HG03103 (cell line): ENCODE measurements around the gene CFAP90.

Experiments used
- ATAC-seq: cut with Tn5 transposase; IDR thresholded peaks from one replicate; pipeline ENCODE4 v1.9.1; 2021; ENCODE audit warnings: low read depth; ENCODE audit not compliant: unreplicated experiment

Gene CFAP90

GRCh38 chr5:7827610-7828009 is 23.3 kb downstream of the CFAP90 start:
- no peak for ATAC-seq

- no peak for ATAC-seq
Measured at GRCh38 chr5:7825630-7826029, 25.3 kb downstream of the CFAP90 start.

- no peak for ATAC-seq
Measured at GRCh38 chr5:7824995-7825394, 25.9 kb downstream of the CFAP90 start.

GRCh38 chr5:7823594-7823993 is 27.3 kb downstream of the CFAP90 start:
- no peak for ATAC-seq

- no peak for ATAC-seq
Measured at GRCh38 chr5:7822449-7822848, 28.5 kb downstream of the CFAP90 start.

GRCh38 chr5:7816535-7816901 is 34.4 kb downstream of the CFAP90 start:
- ATAC-seq: peak; percentile 4

- ATAC-seq: peak; percentile 90
Measured at GRCh38 chr5:7815892-7816534, 34.9 kb downstream of the CFAP90 start.

- no peak for ATAC-seq
Measured at GRCh38 chr5:7814816-7815215, 36.1 kb downstream of the CFAP90 start.

- no peak for ATAC-seq
Measured at GRCh38 chr5:7813576-7813975, 37.4 kb downstream of the CFAP90 start.

- ATAC-seq: no peak
Measured at GRCh38 chr5:7813007-7813406, 37.9 kb downstream of the CFAP90 start.

- ATAC-seq: no peak
Measured at GRCh38 chr5:7811715-7812114, 39.2 kb downstream of the CFAP90 start.

- no peak for ATAC-seq
Measured at GRCh38 chr5:7808998-7809397, 41.9 kb downstream of the CFAP90 start.

- ATAC-seq: no peak
Measured at GRCh38 chr5:7805379-7805778, 45.6 kb downstream of the CFAP90 start.

- no peak for ATAC-seq
Measured at GRCh38 chr5:7803937-7804336, 47.0 kb downstream of the CFAP90 start.

GRCh38 chr5:7802855-7803254 is 48.1 kb downstream of the CFAP90 start:
- no peak for ATAC-seq

- ATAC-seq: no peak
Measured at GRCh38 chr5:7801891-7802614, 48.9 kb downstream of the CFAP90 start.

GRCh38 chr5:7795306-7795705 is 55.6 kb downstream of the CFAP90 start:
- no peak for ATAC-seq

GRCh38 chr5:7794823-7795222 is 56.1 kb downstream of the CFAP90 start:
- ATAC-seq: peak; percentile 41

- ATAC-seq: peak; percentile 91
Measured at GRCh38 chr5:7794311-7794710, 56.6 kb downstream of the CFAP90 start.

GRCh38 chr5:7793895-7794294 is 57.0 kb downstream of the CFAP90 start:
- ATAC-seq: no peak

- no peak for ATAC-seq
Measured at GRCh38 chr5:7789567-7789966, 61.4 kb downstream of the CFAP90 start.

- ATAC-seq: no peak
Measured at GRCh38 chr5:7787770-7788169, 63.2 kb downstream of the CFAP90 start.
